SK-N-SH (cell line): ENCODE results near the gene KSR2. TPM values are rescaled to one million over a fixed set of nuclear protein-coding genes. Genes with fewer than 3 reads are reported as not detected.

Experiments
- CTCF ChIA-PET: fragments of 300-600, 350-600 bp; formaldehyde crosslinking; extraction: SDS; loops from one replicate; lab custom pipeline; 2021; lab: Yijun Ruan, JAX
- POLR2A ChIA-PET: fragments of 350-600 bp; sonication (Branson Sonifier 250); formaldehyde crosslinking; extraction: SDS; loops from one replicate; lab custom pipeline; 2020; ENCODE audit warnings: antibody characterized with exemption, inconsistent platforms; lab: Yijun Ruan, JAX
- DNase-seq: peaks from one replicate; pipeline ENCODE4 v3.0.0; 2012
- H2AFZ ChIP-seq: fragments of 200-600 bp; sonication (generic); 2 replicates; pipeline ENCODE4 v1.8.1; 2016; ENCODE audit warnings: antibody characterized with exemption, mild to moderate bottlenecking, low read depth
- H3F3A ChIP-seq: fragments of 200-600 bp; sonication (generic); replicated peaks from 2 replicates; pipeline ENCODE3; 2016; ENCODE audit warnings: antibody characterized with exemption, mild to moderate bottlenecking; ENCODE audit not compliant: insufficient read depth
- H3K27ac ChIP-seq, 2 experiments: fragments of 200-500 bp in 1 of 2; fragments of 200-600 bp in 1 of 2; sonication (Bioruptor generic) in 1 of 2; sonication (generic), shearing (Covaris generic) in 1 of 2; 2 replicates each; pipeline versions ENCODE4 v1.5.1 to v1.6.1; 2014 to 2016; ENCODE audit warnings: low read depth in 2 of 2, inconsistent platforms in 1 of 2, low read length in 1 of 2, mild to moderate bottlenecking in 1 of 2, mixed read lengths in 1 of 2
- H3K27me3 ChIP-seq: fragments of 200-600 bp; sonication (generic), shearing (Covaris generic); 2 replicates; pipeline ENCODE4 v1.6.1; 2016; ENCODE audit warnings: mixed run types; ENCODE audit not compliant: insufficient read depth
- H3K36me3 ChIP-seq, 2 experiments: fragments of 200-500 bp in 1 of 2; fragments of 200-600 bp in 1 of 2; sonication (Bioruptor generic) in 1 of 2; sonication (generic) in 1 of 2; replicated peaks in 1 of 2; 2 replicates each; pipeline versions ENCODE3 to v1.5.1; 2014 to 2016; ENCODE audit warnings: low read length in 1 of 2, mild to moderate bottlenecking in 1 of 2; ENCODE audit not compliant: insufficient read depth in 2 of 2, control insufficient read depth in 1 of 2
- H3K4me1 ChIP-seq, 2 experiments: fragments of 200-500 bp in 1 of 2; fragments of 200-600 bp in 1 of 2; sonication (Bioruptor generic) in 1 of 2; sonication (generic), shearing (Covaris generic) in 1 of 2; 2 replicates each; pipeline versions ENCODE4 v1.5.1 to v1.6.1; 2014 to 2016; ENCODE audit warnings: low read depth in 1 of 2, low read length in 1 of 2, mixed run types in 1 of 2; ENCODE audit not compliant: insufficient read depth in 2 of 2, control insufficient read depth in 1 of 2
- H3K4me2 ChIP-seq: fragments of 200-600 bp; sonication (generic), shearing (Covaris generic); 2 replicates; pipeline ENCODE4 v1.6.1; 2017; ENCODE audit warnings: mixed run types
- H3K4me3 ChIP-seq, 2 experiments: fragments of 200-500 bp in 1 of 2; fragments of 200-600 bp in 1 of 2; sonication (Bioruptor generic) in 1 of 2; sonication (generic), shearing (Covaris generic) in 1 of 2; 2 replicates each; pipeline versions ENCODE4 v1.5.1 to v1.8.1; 2014 to 2016; ENCODE audit warnings: low read depth in 2 of 2, inconsistent platforms in 1 of 2, low read length in 1 of 2, mild to moderate bottlenecking in 1 of 2, mixed read lengths in 1 of 2, moderate library complexity in 1 of 2
- H3K79me2 ChIP-seq: fragments of 200-600 bp; sonication (generic); 2 replicates; pipeline ENCODE4 v1.8.1; 2017; ENCODE audit warnings: mild to moderate bottlenecking; ENCODE audit not compliant: insufficient read depth
- H3K9ac ChIP-seq: fragments of 200-600 bp; sonication (generic); 2 replicates; pipeline ENCODE4 v1.6.1; 2017; ENCODE audit warnings: mixed run types
- H3K9me2 ChIP-seq: fragments of 200-600 bp; sonication (generic); 2 replicates; pipeline ENCODE4 v1.6.1; 2017; ENCODE audit warnings: mixed run types
- H3K9me3 ChIP-seq: fragments of 200-600 bp; sonication (generic); 2 replicates; pipeline ENCODE4 v1.6.1; 2017; ENCODE audit warnings: mixed run types, mild to moderate bottlenecking, moderate library complexity
- H4K20me1 ChIP-seq: fragments of 200-600 bp; sonication (generic); 2 replicates; pipeline ENCODE4 v1.6.1; 2017; ENCODE audit warnings: mild to moderate bottlenecking, mixed run types; ENCODE audit not compliant: insufficient read depth
- CHD2 ChIP-seq: fragments of 150-350 bp; IDR thresholded peaks from 2 replicates; pipeline ENCODE4 v1.6.1; 2018; ENCODE audit warnings: low read length; ENCODE audit not compliant: partially characterized antibody
- EP300 ChIP-seq, 2 experiments: IDR thresholded peaks; 2 replicates each; pipeline versions ENCODE4 v1.4.0 to v1.6.1; 2012; ENCODE audit warnings: borderline replicate concordance in 1 of 2, low read depth in 1 of 2, low read length in 1 of 2
- EZH2phosphoT487 ChIP-seq: fragments of 200-600 bp; sonication (generic); IDR thresholded peaks from 2 replicates; pipeline ENCODE4 v1.6.1; 2017; ENCODE audit warnings: low read depth, mixed run types, mild to moderate bottlenecking, antibody characterized with exemption, moderate library complexity, borderline replicate concordance
- FOXJ3 ChIP-seq: sonication (generic); formaldehyde crosslinking; IDR thresholded peaks from 2 replicates; pipeline ENCODE4 v1.5.1; 2020; ENCODE audit warnings: mild to moderate bottlenecking, missing genetic modification reagents
- FOXM1 ChIP-seq: IDR thresholded peaks from 2 replicates; pipeline ENCODE4 v1.4.0; 2012; ENCODE audit warnings: low read depth, mild to moderate bottlenecking
- GABPA ChIP-seq: IDR thresholded peaks from 2 replicates; pipeline ENCODE4 v1.4.0; 2012; ENCODE audit warnings: low read depth, mild to moderate bottlenecking
- JUND ChIP-seq: IDR thresholded peaks from 2 replicates; pipeline ENCODE4 v1.4.0; 2012
- MXI1 ChIP-seq: IDR thresholded peaks from 2 replicates; pipeline ENCODE4 v1.6.1; 2012; ENCODE audit warnings: mild to moderate bottlenecking, low read depth, low read length, improper control_type of control experiment
- POLR2AphosphoS5 ChIP-seq: IDR thresholded peaks from 2 replicates; pipeline ENCODE4 v1.6.1; 2012; ENCODE audit warnings: low read depth, low read length
- RXRA ChIP-seq: IDR thresholded peaks from 2 replicates; pipeline ENCODE4 v1.4.0; 2012; ENCODE audit warnings: low read depth, mild to moderate bottlenecking, borderline replicate concordance
- SIN3A ChIP-seq: IDR thresholded peaks from 2 replicates; pipeline ENCODE4 v1.6.1; 2012; ENCODE audit warnings: low read depth, mild to moderate bottlenecking, low read length, moderate library complexity, borderline replicate concordance
- TEAD4 ChIP-seq: IDR thresholded peaks from 2 replicates; pipeline ENCODE4 v1.4.0; 2012; ENCODE audit warnings: mild to moderate bottlenecking, borderline replicate concordance; ENCODE audit not compliant: insufficient read depth
- YY1 ChIP-seq: IDR thresholded peaks from 2 replicates; pipeline ENCODE4 v1.4.0; 2012; ENCODE audit warnings: low read depth, mild to moderate bottlenecking
- ZBTB33 ChIP-seq: IDR thresholded peaks from 2 replicates; pipeline ENCODE4 v1.4.0; 2012; ENCODE audit warnings: low read depth, borderline replicate concordance
- WGBS: methylation state at CpG from one replicate; pipeline ENCODE4 v1.1.6; 2017; ENCODE audit warnings: low lambda C conversion rate; 5-methylcytosine and 5-hydroxymethylcytosine counted together
- polyA plus RNA-seq, 3 experiments: library from polyadenylated mRNA; depleted of rRNA; stranded (reverse); fragments of >200 nt; gene quantifications; 2 replicates each; pipeline ENCODE4 v1.2.3, GENCODE V29; 2012
- TF ChIP-seq, protein P1 (sequence below): IDR thresholded peaks from 2 replicates; pipeline ENCODE4 v1.6.1; 2012; ENCODE audit warnings: mild to moderate bottlenecking, low read depth, low read length, moderate library complexity
- TF ChIP-seq, protein P2 (sequence below): fragments of 150-350 bp; IDR thresholded peaks from 2 replicates; pipeline ENCODE4 v1.6.1; 2016; ENCODE audit warnings: mild to moderate bottlenecking, low read depth, low read length
- TF ChIP-seq, protein P3 (sequence below): IDR thresholded peaks from 2 replicates; pipeline ENCODE4; 2012

The KSR2 gene
- polyA plus RNA-seq, 1 of the 3 experiments (the other 2 are of a cell fraction): 0.12 TPM

DNA sequence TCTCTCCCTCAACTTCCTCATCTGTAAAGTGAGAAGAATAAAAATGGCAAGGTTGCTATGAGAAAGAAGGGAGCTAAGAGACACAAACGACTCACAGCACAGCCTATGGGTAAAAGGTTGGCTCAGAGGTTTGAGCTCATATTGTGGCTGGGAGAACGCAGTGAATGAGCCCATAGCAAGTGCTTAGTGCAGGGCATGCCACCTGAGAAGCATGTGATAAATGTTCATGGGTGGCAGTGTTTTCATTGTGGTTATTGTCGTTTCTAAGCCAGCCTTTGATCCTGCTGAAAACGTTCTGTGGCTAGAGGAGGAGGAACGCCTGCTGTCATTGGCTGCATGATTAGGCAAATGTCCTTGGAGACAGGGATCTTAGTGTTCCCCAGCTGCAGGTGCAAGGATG is 150.4 kb downstream of the KSR2 start:
- ChIA-PET POLR2A (no interaction called here), CTCF (interaction anchor here (0.6 to 2.5 kb wide), 4 partner anchors 12 to 451 kb away, joined by 3 to 12 read pairs (median 4); no protein-coding TSS in a partner anchor)
- Histone ChIP-seq H3K9me3 (no peaks in the 10 kb centered on the region), H3K4me1 (peaks cover 0 to 7% of the 10 kb centered on the region in 2 experiments; a peak in 1 of 4 replicates), H2AFZ (no peak overlapping the region), H4K20me1 (no peaks in the 10 kb centered on the region), H3K27me3 (no peaks in the 10 kb centered on the region), H3F3A (no peaks in the 10 kb centered on the region), H3K79me2 (no peaks in the 10 kb centered on the region), H3K4me3 (no peak overlapping the region), H3K4me2 (no peak overlapping the region), H3K36me3 (no peaks in the 10 kb centered on the region), H3K27ac (no peak overlapping the region), H3K9ac (no peak overlapping the region), H3K9me2 (no peaks in the 10 kb centered on the region)
- 35% methylated on average over 5 of the region's 5 CpGs for WGBS
- TF ChIP-seq, protein P1, sequence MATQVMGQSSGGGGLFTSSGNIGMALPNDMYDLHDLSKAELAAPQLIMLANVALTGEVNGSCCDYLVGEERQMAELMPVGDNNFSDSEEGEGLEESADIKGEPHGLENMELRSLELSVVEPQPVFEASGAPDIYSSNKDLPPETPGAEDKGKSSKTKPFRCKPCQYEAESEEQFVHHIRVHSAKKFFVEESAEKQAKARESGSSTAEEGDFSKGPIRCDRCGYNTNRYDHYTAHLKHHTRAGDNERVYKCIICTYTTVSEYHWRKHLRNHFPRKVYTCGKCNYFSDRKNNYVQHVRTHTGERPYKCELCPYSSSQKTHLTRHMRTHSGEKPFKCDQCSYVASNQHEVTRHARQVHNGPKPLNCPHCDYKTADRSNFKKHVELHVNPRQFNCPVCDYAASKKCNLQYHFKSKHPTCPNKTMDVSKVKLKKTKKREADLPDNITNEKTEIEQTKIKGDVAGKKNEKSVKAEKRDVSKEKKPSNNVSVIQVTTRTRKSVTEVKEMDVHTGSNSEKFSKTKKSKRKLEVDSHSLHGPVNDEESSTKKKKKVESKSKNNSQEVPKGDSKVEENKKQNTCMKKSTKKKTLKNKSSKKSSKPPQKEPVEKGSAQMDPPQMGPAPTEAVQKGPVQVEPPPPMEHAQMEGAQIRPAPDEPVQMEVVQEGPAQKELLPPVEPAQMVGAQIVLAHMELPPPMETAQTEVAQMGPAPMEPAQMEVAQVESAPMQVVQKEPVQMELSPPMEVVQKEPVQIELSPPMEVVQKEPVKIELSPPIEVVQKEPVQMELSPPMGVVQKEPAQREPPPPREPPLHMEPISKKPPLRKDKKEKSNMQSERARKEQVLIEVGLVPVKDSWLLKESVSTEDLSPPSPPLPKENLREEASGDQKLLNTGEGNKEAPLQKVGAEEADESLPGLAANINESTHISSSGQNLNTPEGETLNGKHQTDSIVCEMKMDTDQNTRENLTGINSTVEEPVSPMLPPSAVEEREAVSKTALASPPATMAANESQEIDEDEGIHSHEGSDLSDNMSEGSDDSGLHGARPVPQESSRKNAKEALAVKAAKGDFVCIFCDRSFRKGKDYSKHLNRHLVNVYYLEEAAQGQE: no peak
- TF ChIP-seq, protein P2, sequence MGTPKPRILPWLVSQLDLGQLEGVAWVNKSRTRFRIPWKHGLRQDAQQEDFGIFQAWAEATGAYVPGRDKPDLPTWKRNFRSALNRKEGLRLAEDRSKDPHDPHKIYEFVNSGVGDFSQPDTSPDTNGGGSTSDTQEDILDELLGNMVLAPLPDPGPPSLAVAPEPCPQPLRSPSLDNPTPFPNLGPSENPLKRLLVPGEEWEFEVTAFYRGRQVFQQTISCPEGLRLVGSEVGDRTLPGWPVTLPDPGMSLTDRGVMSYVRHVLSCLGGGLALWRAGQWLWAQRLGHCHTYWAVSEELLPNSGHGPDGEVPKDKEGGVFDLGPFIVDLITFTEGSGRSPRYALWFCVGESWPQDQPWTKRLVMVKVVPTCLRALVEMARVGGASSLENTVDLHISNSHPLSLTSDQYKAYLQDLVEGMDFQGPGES: no peak
- TF ChIP-seq POLR2AphosphoS5 (no peak), GABPA (no peak), ZBTB33 (no peak), FOXM1 (no peak), JUND (no peak), YY1 (no peak)
- no peak for DNase-seq

DNA sequence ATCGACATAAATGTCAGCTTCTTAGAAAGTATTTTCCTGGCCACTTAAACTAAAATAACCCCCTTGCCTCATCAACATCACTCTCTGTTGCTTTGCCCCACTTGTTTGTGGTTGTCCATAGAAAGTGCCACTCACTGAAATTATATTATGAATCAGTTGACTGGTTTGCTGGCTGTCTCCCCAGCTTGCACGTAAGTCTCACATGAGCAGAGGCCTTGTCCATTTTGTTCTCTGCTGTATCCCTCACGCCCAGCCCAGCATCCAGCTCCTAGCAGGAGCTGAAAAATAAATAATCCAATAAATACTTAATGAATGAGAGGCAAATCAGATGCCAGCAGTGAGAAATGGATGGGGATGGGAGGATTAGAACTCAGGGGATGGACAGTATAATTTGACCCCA is 159.3 kb downstream of the KSR2 start:
- Histone ChIP-seq H2AFZ (no peak overlapping the region), H3K79me2 (no peaks in the 10 kb centered on the region), H4K20me1 (no peaks in the 10 kb centered on the region), H3K9me2 (no peaks in the 10 kb centered on the region), H3K4me2 (no peak overlapping the region), H3K27ac (no peak overlapping the region), H3K4me3 (no peak overlapping the region), H3K36me3 (no peaks in the 10 kb centered on the region), H3K9ac (no peak overlapping the region), H3K27me3 (no peaks in the 10 kb centered on the region), H3K9me3 (no peaks in the 10 kb centered on the region), H3K4me1 (no peaks in the 10 kb centered on the region; a peak in 1 of 4 replicates), H3F3A (no peaks in the 10 kb centered on the region)
- ChIA-PET POLR2A (no interaction called here), CTCF (interaction anchor here (1.1 to 1.7 kb wide), 2 partner anchors 10 to 28 kb away, joined by 3 to 4 read pairs; no protein-coding TSS in a partner anchor)
- DNase-seq: no peak
- WGBS: 55% methylated on average over 3 of the region's 3 CpGs
- TF ChIP-seq EP300 (IDR thresholded peaks at IDR 0.05; ENCODE audit: borderline replicate concordance in 1 of 2, low read depth in 1 of 2, low read length in 1 of 2): no peak
- no peak for TF ChIP-seq CHD2
- TF ChIP-seq SIN3A: no peak
- no peak for TF ChIP-seq TEAD4
- TF ChIP-seq, protein P3, sequence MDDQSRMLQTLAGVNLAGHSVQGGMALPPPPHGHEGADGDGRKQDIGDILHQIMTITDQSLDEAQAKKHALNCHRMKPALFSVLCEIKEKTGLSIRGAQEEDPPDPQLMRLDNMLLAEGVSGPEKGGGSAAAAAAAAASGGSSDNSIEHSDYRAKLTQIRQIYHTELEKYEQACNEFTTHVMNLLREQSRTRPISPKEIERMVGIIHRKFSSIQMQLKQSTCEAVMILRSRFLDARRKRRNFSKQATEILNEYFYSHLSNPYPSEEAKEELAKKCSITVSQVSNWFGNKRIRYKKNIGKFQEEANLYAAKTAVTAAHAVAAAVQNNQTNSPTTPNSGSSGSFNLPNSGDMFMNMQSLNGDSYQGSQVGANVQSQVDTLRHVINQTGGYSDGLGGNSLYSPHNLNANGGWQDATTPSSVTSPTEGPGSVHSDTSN: no peak
- TF ChIP-seq FOXJ3 (CRISPR knock-in tag): no peak
- no peak for TF ChIP-seq YY1
- no peak for TF ChIP-seq MXI1
- TF ChIP-seq RXRA: no peak
- TF ChIP-seq EZH2phosphoT487: no peak
